Skin of body (tissue), 2 donors: ENCODE results near the gene ME3. TPM values are rescaled to one million over a fixed set of nuclear protein-coding genes. Genes with fewer than 3 reads are reported as not detected.
A peak's percentile ranks its signal among the peaks of the same experiment; 100 is the strongest.
"Not testable (repeated sequence)": the region's sequence is repeated elsewhere in the genome, so short reads cannot be mapped to it uniquely, and the experiment has no call there.

Source experiments
- DNase-seq: peaks from one replicate; lab custom pipeline; 2025; lab: John Stamatoyannopoulos, UW
- total RNA-seq: library from RNA; depleted of rRNA; stranded (reverse); fragments of >200 nt; gene quantifications from one replicate; pipeline ENCODE4 v1.2.3, GENCODE V29; 2014

Gene ME3
- total RNA-seq, 1 donor from 2014 or later: 17.8 TPM

DNA sequence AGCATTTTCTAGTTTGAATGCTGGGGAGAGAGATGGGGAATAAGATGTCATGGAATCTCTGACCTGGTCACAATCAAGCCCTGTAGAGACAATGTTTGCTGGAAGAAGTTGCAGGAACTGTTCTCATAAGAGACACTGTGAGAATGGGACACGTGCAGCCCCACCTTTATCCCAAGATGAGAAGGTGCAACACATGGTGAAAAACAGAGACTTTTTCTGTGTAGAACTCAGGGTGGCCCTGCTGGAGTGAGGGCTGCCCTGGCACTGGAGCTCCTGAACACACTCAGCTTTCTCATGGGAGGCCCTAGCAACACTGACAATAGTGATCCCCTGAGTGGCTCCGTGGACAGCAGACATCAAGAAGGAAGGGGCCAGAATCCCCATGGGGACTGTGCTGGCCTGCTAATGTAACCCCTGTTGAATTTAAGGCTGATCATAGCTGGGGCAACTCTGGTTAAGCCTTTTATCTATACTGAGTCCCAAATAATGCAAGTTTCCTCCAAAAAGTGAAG, 106.6 kb downstream of the ME3 start:
- DNase-seq: no peak

DNA sequence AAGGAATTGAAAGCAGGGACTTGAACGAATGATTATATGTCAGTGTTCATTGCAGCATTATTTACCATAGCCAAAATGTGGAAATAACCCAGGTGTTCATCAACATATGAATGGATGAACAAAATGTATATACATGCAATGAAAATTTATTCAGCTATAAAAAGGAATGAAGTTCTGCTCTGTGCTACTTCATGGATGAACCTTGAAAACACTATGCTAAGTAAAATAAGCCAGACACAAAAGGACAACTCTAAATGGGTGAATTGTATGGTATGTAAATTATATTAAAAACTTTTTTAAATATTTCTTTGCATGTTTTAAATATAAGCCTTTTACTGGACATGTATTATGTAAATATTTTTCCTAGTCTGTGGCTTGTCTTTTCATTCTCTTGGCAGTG, 107.0 kb downstream of the ME3 start:
- no peak for DNase-seq

DNA sequence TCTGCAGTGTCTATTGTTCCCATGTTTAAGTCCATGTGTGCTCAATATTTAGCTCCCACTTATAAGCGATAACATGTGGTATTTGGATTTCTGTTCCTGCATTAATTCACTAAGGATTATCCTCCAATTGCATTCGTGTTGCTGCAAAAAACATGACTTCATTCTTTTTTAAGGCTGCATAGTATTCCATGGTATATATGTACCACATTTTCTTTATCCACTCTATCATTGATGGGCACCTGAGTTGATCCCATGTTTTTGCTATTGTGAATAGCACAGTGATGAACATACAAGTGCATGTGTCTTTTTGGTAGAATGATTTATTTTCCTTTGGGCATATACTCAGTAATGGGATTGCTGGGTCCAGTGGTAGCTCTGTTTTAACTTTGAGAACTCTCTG, 109.6 kb downstream of the ME3 start:
- not testable (repeated sequence) for DNase-seq

DNA sequence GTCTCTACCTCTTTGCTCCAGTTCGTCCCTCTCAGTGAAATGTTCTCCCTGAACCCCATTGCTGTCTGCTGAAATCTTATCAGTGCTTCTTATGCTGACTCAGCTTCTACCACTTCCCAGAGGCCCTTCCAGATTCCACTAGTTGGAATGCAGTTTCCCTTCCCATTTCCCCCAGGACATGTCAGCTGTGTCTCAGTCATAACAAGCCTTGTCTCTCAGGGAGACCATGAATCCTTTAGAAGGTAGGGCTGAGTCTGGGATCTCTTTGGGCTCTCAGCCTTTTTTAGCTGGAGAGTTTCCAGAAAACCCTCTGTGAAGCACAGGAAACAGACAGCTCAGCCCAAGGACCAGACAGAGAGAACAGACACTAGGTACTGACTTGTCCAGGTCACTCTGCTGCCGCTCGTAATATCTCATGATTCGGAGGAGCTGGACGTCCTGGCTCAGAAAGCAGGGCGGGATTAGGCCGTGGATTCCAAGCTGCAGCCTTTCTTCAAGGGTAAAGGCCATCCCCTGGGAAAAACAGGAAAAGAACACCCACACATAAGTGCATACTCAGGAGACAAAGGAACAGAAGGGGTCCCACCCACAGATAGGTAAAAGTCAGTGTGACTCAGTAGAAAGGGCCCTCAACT, 113.0 kb downstream of the ME3 start:
- DNase-seq: peak; percentile 69

DNA sequence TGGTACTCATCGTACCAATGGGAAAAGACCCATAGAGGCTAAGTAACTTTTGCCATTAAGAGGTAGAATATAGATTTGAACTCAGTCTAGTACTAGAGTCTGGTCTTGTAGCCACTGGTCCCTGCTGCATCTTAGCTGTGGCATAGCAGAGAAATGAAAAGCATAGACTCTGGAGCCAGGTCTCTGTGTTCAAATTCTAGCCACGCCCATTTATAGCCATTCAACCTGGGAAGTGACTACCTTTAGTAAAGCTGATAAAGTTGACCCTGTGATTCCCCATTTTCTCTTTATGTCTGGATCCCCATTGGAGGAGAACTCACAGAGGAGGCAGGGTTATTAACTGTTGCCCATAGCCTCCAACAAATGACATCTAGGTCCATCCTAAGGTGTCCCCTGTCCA, 113.6 kb downstream of the ME3 start:
- DNase-seq: no peak

DNA sequence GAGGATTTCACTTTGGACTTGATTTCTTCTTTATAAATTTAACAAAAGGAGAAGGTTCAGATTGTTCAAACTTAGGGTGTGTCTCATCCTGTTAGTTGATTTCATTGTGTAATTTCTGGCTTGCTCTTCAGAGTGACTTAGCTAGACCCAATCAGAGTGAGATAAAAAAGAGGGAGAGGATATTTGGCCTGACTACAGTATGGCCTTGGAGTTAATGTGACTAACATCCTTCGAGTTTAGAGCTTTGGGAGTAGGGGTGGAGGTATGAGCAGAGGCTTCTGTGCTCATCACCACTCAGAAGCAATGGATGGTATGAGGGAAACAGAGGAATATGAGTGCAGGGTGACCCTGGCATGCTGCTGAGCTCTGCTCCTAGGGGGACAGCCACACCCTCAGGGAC, 114.2 kb downstream of the ME3 start:
- DNase-seq: peak; percentile 39

DNA sequence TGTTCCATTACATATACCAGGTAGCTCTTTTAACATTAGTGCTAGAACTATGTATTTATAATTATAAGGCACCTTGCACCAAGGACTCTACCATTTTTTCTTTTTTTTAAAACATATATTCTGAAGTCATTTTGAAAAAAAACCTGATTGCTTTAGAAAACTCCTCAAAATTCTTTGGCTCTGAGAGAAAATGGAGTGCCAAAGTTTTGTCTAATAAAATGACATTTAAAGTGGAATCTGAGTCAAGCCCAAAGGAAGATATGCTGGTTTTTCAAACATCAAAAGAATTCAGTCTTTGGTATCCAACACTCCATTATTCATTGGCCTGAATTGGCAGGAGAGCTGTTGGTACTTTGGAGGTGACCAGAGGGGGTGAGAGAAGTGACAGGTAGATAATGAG, 116.5 kb downstream of the ME3 start:
- no peak for DNase-seq

DNA sequence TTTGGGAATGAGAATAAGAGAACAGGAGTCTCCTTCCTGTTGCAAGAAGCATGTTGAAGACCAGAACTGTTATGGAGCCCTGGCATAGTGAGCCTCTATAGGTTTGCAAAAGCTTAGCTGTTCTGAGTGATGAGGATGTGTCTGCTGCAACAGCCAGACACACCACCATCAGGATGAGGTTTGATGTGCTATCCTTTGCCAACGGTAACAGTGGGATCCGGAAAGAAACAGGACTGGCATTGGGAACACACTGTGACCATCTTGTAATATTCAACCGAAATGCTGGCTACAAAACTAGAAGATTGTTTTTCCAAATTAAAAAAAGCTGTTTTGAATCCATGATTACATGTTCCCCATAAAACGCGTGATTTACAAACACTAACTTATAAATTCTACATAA, 117.0 kb downstream of the ME3 start:
- DNase-seq: no peak

DNA sequence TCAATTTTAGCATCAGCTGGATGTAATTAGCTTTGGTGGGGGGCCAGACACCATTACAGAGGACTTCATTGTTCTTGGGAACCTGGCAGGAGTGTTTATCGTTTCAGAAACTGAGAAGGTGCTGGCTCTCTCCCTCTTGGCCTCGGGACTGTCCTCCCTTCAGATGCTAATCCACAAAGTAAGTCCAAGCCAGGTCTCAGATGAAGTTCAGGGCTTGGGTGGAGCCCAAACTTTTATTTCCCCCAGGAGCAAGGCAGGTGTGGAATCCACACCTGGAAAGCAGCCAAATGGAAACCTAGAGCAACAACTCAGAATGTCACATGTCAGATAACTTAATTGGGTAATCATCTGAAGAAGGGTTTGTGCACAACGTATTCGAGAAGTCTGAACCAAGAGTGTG, 119.2 kb downstream of the ME3 start:
- DNase-seq: no peak

DNA sequence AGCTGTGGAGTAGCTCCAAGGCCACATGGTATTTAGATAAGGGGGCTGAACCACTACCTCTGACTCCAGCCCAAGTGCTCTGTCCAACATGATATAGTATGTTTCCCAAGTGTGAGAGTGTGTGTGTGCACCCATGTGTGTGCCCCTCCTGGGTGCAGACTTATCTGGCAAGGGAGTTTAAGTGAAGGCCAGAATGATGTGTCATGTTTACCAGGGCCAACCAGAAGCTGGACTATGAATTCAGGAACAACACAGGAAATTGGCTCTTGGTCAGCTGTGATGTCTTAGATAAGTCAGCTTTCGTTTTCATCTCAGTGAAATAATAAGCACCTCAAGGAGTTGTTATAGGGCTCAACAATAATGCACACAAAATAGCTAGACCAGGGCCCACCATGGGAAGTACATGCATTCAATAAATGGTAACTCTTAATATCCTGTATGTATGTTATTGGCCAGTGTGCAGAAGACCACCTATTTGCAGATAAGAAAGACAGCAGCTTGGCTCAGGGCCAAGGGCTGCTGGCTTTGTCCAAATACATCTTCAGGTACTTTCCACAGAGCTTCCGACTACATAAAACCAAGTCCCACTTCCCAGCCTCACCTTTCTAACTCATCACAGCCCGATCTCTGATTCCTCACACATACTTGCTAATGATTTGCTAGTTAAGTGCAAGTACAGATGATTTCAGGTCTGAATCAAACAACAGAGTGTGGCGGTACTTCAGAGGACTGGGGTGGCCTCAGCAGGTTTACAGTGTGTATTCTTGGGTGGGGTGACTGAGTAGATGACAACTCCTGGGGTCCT, 120.9 kb downstream of the ME3 start:
- DNase-seq: no peak

DNA sequence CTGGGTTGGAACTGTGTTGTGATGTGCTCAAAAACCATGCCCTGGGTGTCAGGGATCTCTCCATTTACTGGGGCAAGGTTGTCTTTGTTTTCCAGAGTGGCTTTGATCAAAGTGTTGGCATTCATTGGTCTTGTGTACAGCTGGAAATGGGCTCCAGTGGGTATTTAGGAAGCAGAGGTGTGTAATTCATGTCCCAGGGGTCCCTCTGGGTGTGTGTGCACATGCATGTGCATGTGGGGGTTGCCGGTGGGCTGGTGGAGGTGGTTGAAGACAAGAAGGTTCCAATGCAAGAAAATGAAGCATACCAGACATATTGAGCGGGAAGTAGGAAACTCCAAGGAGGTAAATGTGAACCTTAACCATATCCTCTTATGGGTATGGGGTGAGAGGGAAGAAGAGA, 121.7 kb downstream of the ME3 start:
- no peak for DNase-seq

DNA sequence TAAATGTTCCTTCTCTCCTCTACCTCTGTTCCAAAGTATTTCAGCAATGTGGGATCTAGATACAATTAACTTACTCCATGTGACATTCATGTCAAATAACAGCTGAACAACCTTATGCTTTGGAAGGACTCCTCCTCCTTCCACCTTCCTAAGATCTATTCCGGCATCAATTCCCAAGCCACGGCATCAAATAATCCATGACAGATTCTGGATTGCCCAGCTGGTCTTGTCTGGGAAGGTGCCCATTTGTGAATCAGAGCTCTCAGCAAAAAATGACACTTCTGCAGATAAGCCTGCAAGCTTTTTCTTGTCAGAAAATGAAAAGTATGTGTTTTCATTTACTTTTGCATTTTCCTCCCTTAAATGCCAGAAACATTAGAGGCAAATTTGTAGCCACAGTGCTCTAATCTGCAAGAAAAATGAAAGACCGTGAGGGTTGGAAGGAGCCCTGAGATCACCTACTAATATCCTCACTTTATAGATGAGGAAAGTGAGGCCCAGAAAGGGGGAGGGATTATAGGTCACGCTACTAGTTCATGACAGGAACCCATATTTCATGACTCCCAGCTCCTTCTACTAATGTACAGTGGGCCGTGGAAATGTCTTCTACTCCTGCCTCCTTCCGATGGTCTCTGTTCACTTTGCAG, 124.0 kb downstream of the ME3 start:
- DNase-seq: no peak

DNA sequence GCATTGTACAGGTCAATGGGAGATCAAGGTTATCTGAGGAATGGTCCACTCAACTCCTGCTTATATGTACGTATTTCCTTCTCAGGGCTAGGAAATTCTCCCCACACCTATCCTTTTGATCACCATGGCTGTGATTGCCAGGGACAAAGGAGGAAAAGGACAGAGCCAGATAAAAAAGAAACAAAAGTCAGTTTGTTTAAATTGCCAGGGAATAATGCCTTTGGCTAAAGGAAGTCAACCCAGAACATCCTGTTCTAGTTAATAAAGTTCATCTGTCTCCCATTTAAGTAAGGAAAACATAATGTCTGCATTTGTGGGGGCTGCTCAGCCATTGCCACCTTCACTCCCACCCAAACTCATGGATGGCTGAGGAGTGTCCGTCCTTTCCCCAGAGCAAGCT, 124.7 kb downstream of the ME3 start:
- DNase-seq: no peak

DNA sequence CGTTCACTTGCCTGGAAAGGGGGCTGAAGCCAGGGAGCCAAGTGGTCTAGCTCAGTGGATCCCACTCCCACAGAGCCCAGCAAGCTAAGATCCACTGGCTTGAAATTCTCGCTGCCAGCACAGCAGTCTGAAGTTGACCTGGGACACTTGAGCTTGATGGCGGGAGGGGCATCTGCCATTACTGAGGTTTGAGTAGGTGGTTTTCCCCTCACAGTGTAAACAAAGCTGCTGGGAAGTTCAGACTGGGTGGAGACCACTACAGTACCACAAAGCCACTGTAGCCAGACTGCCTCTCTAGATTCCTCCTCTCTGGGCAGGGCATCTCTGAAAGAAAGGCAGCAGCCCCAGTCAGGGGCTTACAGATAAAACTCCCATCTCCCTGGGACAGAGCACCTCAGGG, 131.1 kb downstream of the ME3 start:
- DNase-seq: not testable (repeated sequence)

DNA sequence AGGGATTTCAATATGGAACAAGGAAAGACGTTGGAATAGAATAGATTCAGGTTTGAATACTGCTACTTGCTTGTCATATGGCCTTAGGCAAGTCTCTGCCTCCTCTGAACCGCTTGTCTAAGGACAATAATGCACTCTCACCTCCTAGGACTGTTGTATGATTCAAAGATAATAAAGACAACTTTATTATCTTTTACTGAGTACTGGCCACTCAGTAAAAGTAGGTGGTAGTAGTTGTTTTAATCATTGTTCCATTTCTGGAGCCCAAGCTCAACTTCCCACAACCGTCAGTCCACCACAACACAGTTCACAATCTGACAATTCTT, 134.2 kb downstream of the ME3 start:
- DNase-seq: no peak

DNA sequence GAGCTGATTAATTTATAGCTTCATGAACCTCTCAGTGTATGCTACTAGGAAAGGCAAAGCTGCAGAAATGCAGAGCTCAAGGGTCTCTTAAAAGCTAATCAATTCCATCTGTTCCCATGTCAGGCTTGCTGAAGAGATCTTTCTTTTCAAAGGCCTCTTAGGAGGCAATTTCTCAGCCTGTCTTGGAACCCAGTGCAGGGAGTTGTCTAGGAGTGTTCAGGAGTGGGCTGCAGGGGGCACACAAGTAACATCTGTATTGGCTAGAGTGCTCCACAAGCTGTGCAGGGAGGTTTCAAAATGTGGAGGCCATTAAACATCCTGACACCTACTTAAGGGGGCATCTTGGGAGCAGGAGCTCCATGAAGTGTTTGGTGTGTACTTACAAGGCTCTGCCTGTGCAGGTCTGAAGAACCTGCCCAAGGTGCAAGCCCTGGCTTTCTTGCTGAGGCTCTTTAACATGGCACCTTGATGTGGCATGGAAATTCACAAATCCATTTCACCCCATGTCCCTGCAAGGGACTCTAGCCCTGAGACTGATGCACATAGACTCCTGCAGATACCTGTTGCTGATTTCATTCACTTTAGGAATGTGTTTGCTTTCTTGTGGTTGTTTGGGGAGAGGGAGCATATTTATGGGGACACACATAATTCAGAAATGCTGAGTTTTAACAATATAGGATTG, 134.7 kb downstream of the ME3 start:
- peak; percentile 69 for DNase-seq

DNA sequence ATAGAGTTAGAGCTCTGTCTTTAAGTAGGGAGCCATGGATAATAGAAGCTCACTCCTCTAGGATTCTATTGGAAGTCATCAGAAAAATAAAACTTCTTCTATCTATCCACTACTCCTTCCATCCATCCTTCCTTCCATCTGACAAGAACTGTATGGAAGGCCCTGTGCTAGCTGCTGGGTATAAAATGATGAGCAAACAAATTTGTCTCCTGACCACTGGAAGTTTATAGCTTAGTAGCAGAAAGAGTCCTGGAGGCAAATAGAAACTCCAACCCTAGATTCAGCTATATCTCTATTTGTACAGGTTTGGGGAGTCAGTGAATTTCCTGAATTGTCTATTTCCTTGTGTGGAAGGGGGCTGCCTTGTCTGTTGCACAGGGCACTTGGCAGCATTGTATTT, 136.6 kb downstream of the ME3 start:
- DNase-seq: no peak

DNA sequence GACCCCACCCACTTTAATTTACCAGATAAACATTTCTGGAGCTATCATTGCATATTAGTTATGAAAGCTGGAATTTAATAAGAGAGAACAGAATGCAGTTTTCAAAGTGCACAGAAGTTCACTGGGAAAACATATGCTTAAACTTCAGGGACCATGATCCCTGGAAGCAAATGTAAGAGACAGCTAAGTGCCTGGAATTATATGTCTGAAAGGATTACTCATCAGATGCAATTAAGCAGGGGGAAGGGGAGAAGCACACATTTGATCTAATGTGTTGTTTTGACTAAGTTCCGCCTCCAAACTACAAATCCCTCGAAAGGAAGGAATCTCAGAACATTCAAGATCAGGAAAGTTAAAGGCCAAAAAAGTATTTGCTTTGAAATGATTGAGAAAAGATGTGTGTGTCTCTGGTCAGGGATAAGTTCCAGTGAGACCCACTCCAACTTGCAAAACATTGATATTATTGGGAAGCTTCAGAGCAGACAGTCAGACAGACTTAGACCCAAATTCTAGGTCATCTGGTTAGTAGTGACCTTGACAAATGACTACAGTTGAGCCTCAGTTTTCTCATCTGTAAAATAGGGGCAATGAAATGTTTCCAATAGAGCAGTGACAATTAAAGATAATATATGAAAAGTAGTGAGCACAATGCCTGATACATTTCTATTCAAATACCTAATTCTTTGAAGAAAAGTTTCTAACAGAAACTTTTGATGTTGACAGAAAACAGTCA, 147.6 kb downstream of the ME3 start:
- DNase-seq: peak; percentile 65

DNA sequence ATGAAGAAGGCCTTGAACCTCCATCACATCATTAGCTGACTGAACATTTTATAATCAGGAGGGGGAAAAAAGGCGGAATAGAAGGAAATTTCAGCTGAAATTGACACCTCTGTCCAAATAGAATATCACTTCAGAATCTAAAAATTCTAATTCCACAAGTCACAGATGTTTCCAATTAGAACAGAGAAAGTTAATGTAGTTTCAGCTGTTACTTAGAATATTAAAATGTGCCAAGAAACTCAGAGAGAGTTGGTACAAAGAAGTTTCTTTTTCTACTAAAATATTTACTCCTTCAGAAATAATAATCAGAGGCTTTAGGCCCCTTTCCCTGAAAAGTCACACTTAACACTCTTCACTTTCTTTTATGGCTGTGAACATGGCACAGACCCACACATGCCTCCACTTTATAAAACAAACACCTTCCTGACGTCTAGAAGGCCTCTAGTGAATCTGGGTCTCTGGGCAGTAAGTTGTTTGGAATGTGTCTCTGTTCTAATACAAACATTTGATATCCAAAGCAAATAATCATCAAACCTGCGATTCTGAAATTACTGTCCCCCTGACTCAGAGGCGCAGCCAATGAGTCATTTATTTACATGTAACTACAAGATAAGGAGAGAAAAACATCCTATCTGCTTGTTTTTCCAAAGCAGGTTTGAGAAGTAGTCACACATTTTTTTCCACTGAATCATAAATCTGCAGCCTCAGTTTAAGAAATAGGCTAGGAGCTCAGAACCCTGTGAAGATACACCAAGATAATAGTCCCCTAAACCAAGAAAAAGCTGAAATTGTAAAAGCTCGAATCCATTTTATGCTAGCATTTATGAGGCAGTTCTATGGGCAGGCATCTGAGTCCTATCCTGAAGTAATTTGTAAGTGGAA, 148.4 kb downstream of the ME3 start:
- DNase-seq: peak; percentile 57

DNA sequence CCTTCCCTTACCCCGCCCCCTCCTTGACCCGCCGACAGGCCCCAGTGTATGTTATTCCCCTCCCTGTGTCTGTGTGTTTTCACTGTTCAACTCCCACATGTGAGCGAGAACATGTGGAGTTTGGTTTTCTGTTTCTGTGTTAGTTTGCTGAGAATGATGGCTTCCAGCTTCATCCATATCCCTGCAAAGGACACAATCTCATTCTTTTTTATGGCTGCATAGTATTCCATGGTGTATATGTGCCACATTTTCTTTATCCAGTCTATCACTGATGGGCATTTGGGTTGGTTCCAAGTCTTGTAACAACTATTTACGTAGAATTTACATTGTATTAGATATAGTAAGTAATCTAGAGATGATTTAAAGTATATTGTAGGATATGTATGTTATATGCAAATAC, 149.9 kb downstream of the ME3 start:
- DNase-seq: not testable (repeated sequence)
